NT2/D1 (cell line): Measurements from ENCODE around the gene RNF13.

Source experiments
- SUZ12 ChIP-seq: IDR thresholded peaks from 2 replicates; pipeline ENCODE4 v1.6.1; 2011; ENCODE audit not compliant: insufficient read length, insufficient read depth; ENCODE audit errors: extremely low read depth
- YY1 ChIP-seq: IDR thresholded peaks from 2 replicates; pipeline ENCODE4 v1.6.1; 2011; ENCODE audit not compliant: insufficient read length, insufficient read depth

DNA sequence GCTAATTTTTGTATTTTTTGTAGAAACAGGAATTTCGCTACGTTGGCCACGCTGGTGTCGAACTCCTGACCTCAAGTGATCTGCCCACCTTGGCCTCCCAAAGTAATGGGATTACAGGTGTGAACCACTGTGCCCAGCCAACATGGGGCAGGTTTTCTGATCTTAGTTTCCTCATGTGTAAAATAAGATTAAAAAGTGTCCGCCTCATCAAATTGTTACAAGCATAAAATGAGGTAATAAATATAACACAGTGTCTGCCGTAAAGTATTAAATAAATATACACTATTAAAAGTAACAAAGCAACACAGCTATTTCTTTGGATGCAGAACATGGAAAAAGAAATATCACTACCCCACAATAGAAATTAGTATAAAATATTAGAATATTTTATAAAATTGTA is 44.3 kb upstream of the RNF13 start:
- TF ChIP-seq YY1 = no peak
- TF ChIP-seq SUZ12 = no peak
